K562 (cell line): ENCODE results near the gene ATP5F1D. TPM values are rescaled to one million over a fixed set of nuclear protein-coding genes. Genes with fewer than 3 reads are reported as not detected.

Source experiments
- CEBPZ ChIP-seq: fragments of 150-350 bp; IDR thresholded peaks from 2 replicates; pipeline ENCODE4 v1.6.1; 2014; ENCODE audit warnings: low read depth, mild to moderate bottlenecking, low read length, borderline replicate concordance
- HCFC1 ChIP-seq: IDR thresholded peaks from 2 replicates; pipeline ENCODE4 v1.6.1; 2012; ENCODE audit warnings: low read depth, low read length, improper control_type of control experiment
- HMG20B ChIP-seq: fragments of 250-450 bp; sonication (Bioruptor Pico); IDR thresholded peaks from 2 replicates; pipeline ENCODE4 v1.5.0; 2021; ENCODE audit warnings: mild to moderate bottlenecking
- ILK ChIP-seq: fragments of 450-650 bp; IDR thresholded peaks from 2 replicates; pipeline ENCODE4 v1.6.1; 2016; ENCODE audit warnings: missing genetic modification characterization, low read depth, mild to moderate bottlenecking, missing compliant biosample characterization, moderate library complexity, borderline replicate concordance
- KHSRP ChIP-seq: fragments of 450-650 bp; IDR thresholded peaks from 2 replicates; pipeline ENCODE4 v1.6.1; 2017
- MBD2 ChIP-seq: sonication (generic); IDR thresholded peaks from 2 replicates; pipeline ENCODE4 v1.6.1; 2016; ENCODE audit warnings: low read depth, borderline replicate concordance
- NFRKB ChIP-seq: fragments of 450-650 bp; IDR thresholded peaks from 2 replicates; pipeline ENCODE4 v1.6.1; 2016; ENCODE audit warnings: low read depth
- PHF20 ChIP-seq: fragments of 450-650 bp; IDR thresholded peaks from 2 replicates; pipeline ENCODE4 v1.6.1; 2018; ENCODE audit not compliant: partially characterized antibody
- RBM34 ChIP-seq: fragments of 200-400 bp; formaldehyde crosslinking; IDR thresholded peaks from 2 replicates; pipeline ENCODE4 v1.6.1; 2018; ENCODE audit warnings: low read length, borderline replicate concordance; ENCODE audit not compliant: insufficient read depth
- SIRT6 ChIP-seq: IDR thresholded peaks from one replicate; pipeline ENCODE4 v1.6.1; 2012; ENCODE audit warnings: low read depth, mild to moderate bottlenecking, control low read depth, inconsistent platforms, low read length, moderate library complexity
- ZBTB49 ChIP-seq: sonication (generic); formaldehyde crosslinking; IDR thresholded peaks from 2 replicates; pipeline ENCODE4 v1.8.0; 2022; ENCODE audit warnings: missing genetic modification reagents, mild to moderate bottlenecking, borderline replicate concordance
- ZHX1 ChIP-seq: fragments of 150-350 bp; conservative IDR thresholded peaks from 2 replicates; pipeline ENCODE4 v1.6.1; 2014; ENCODE audit warnings: low read length
- ZNF146 ChIP-seq: IDR thresholded peaks from one replicate; pipeline ENCODE4 v1.6.1; 2018; ENCODE audit warnings: missing compliant biosample characterization; ENCODE audit not compliant: unreplicated experiment
- ZNF263 ChIP-seq: sonication (generic); formaldehyde crosslinking; IDR thresholded peaks from 2 replicates; pipeline ENCODE4 v1.8.0; 2022; ENCODE audit warnings: mild to moderate bottlenecking, missing genetic modification reagents, borderline replicate concordance
- ZNF3 ChIP-seq: fragments of 250-450 bp; sonication (Bioruptor Pico); IDR thresholded peaks from 2 replicates; pipeline ENCODE4 v1.5.0; 2021; ENCODE audit warnings: mild to moderate bottlenecking, moderate library complexity
- ZNF431 ChIP-seq: sonication (generic); formaldehyde crosslinking; IDR thresholded peaks from 2 replicates; pipeline ENCODE4 v1.8.0; 2022; ENCODE audit warnings: mild to moderate bottlenecking, missing genetic modification reagents
- ZNF695 ChIP-seq: fragments of 450-650 bp; formaldehyde crosslinking; IDR thresholded peaks from 2 replicates; pipeline ENCODE4 v1.4.0; 2020; ENCODE audit warnings: mild to moderate bottlenecking, moderate library complexity
- ZNF707 ChIP-seq: fragments of 250-450 bp; sonication (Bioruptor Pico); conservative IDR thresholded peaks from 2 replicates; pipeline ENCODE4 v1.8.0; 2022; ENCODE audit warnings: inconsistent platforms, mild to moderate bottlenecking, moderate library complexity
- ZNF75A ChIP-seq: fragments of 450-650 bp; formaldehyde crosslinking; IDR thresholded peaks from 2 replicates; pipeline ENCODE4 v1.4.0; 2020; ENCODE audit warnings: mild to moderate bottlenecking
- polyA plus RNA-seq, 8 experiments: library from polyadenylated mRNA; depleted of rRNA in 4 of 8; stranded (reverse) in 5 of 8; unstranded in 3 of 8; fragments of >200 nt; fragmentation: Nextera tagmentation in 2 of 8; fragmentation: Illumina TruSeq in 1 of 8; extraction: Ambion mirVana in 2 of 8; extraction: Trizol in 1 of 8; gene quantifications; 2 replicates each; pipeline versions ENCODE4 v1.2.1 to v1.2.3, GENCODE V29; 2011 to 2014; ENCODE audit warnings: inconsistent platforms in 1 of 8, missing spikeins in 1 of 8
- total RNA-seq, 7 experiments: library from RNA; depleted of rRNA in 6 of 7; stranded (reverse); fragments of >200 nt in 6 of 7; fragmentation: Illumina TruSeq in 2 of 7; extraction: Trizol in 2 of 7; gene quantifications; 2 replicates each; pipeline versions ENCODE4 v1.2.1 to v1.2.3, GENCODE V29; 2011 to 2021; ENCODE audit warnings: low replicate concordance in 1 of 7

The ATP5F1D gene
- total and polyA plus RNA-seq, 9 of the 15 experiments (the other 6 are each of a cell fraction or from before 2014, with no cell fraction given): 3.9 to 409 (median 36.8) TPM

- TF ChIP-seq CEBPZ (0 out of 2 replicates have a peak, but pooled peaks have one; percentile 25), SIRT6 (peak; percentile 54), PHF20 (no peak), ZNF263 (CRISPR knock-in tag) (peak; percentile 30), ZBTB49 (CRISPR knock-in tag) (no peak), ZNF431 (0 out of 2 replicates have a peak, but pooled peaks have one; percentile 36), HMG20B (CRISPR knock-in tag) (no peak), MBD2 (no peak), KHSRP (no peak), ZNF146 (CRISPR knock-in tag) (no peak), ZNF707 (CRISPR knock-in tag) (no peak), ZNF3 (CRISPR knock-in tag) (no peak), RBM34 (no peak), HCFC1 (peak; percentile 60), NFRKB (no peak), ILK (tag) (no peak), ZHX1 (peak; percentile 86; the same call in 1 of the 2 replicates), ZNF75A (CRISPR knock-in tag) (no peak), ZNF695 (CRISPR knock-in tag) (no peak)
Measured at GRCh38 chr19:1269478-1270212, 28.1 kb downstream of the ATP5F1D start (continued).
